OCI-LY7 (cell line): ENCODE results near the gene OTUD5. TPM values are rescaled to one million over a fixed set of nuclear protein-coding genes. Genes with fewer than 3 reads are reported as not detected.

ENCODE experiments used
- BruUV-seq: library from RNA; stranded (reverse); fragments of 400-500 nt; replicated peaks from 2 replicates; lab custom pipeline; 2021; lab: Mats Ljungman, UMichigan
- CTCF ChIA-PET: fragments of 300-600 bp; sonication (Branson Sonifier 250); formaldehyde crosslinking; loops from one replicate; lab custom pipeline; 2022; ENCODE audit warnings: antibody characterized with exemption; ENCODE audit not compliant: unreplicated experiment; lab: Charles Lee
- POLR2A ChIA-PET: fragments of 300-600 bp; sonication (Branson Sonifier 250); formaldehyde crosslinking; loops from one replicate; lab custom pipeline; 2022; ENCODE audit warnings: antibody characterized with exemption; lab: Charles Lee
- DNase-seq: peaks from one replicate; pipeline ENCODE4 v3.0.0-alpha.2; 2015; ENCODE audit warnings: low spot score
- H2AFZ ChIP-seq: fragments of 200-600 bp; sonication (generic), shearing (Covaris generic); 2 replicates; pipeline ENCODE4 v1.6.1; 2014; ENCODE audit warnings: mild to moderate bottlenecking, antibody characterized with exemption, low read length, moderate library complexity
- H3K27ac ChIP-seq: fragments of 200-600 bp; sonication (generic); 2 replicates; pipeline ENCODE4 v1.5.1; 2014; ENCODE audit warnings: mixed run types, low read depth, mild to moderate bottlenecking, moderate library complexity, low read length, inconsistent platforms; ENCODE audit not compliant: poor library complexity, severe bottlenecking
- H3K36me3 ChIP-seq: fragments of 200-600 bp; sonication (generic); 2 replicates; pipeline ENCODE4 v1.6.1; 2014; ENCODE audit warnings: mild to moderate bottlenecking, antibody characterized with exemption, low read length, moderate library complexity, mixed read lengths; ENCODE audit not compliant: insufficient read depth
- H3K4me1 ChIP-seq: fragments of 200-600 bp; sonication (generic); 2 replicates; pipeline ENCODE4 v1.5.1; 2014; ENCODE audit warnings: mild to moderate bottlenecking, low read length; ENCODE audit not compliant: insufficient read depth, poor library complexity, severe bottlenecking
- H3K4me2 ChIP-seq: fragments of 200-600 bp; sonication (generic); 2 replicates; pipeline ENCODE4 v1.6.1; 2014; ENCODE audit warnings: mild to moderate bottlenecking, low read length
- H3K4me3 ChIP-seq: fragments of 200-600 bp; sonication (generic); 2 replicates; pipeline ENCODE4 v1.5.1; 2014; ENCODE audit warnings: mild to moderate bottlenecking, low read depth, low read length; ENCODE audit not compliant: poor library complexity, severe bottlenecking
- H3K79me2 ChIP-seq: fragments of 200-600 bp; sonication (generic); 2 replicates; pipeline ENCODE4 v1.6.1; 2016; ENCODE audit warnings: low read depth, mild to moderate bottlenecking, low read length, moderate library complexity, mixed read lengths; ENCODE audit not compliant: insufficient read depth
- H3K9me2 ChIP-seq: fragments of 200-600 bp; sonication (generic); 2 replicates; pipeline ENCODE4 v1.6.1; 2016; ENCODE audit warnings: mild to moderate bottlenecking, low read length, mixed read lengths; ENCODE audit not compliant: insufficient read depth
- H3K9me3 ChIP-seq: fragments of 200-600 bp; sonication (generic); 2 replicates; pipeline ENCODE4 v1.6.1; 2014; ENCODE audit warnings: mild to moderate bottlenecking, mixed run types, low read length, mixed read lengths
- H4K20me1 ChIP-seq: fragments of 200-600 bp; sonication (generic); 2 replicates; pipeline ENCODE4 v1.6.1; 2014; ENCODE audit warnings: mild to moderate bottlenecking, antibody characterized with exemption, low read length, moderate library complexity, mixed read lengths; ENCODE audit not compliant: insufficient read depth
- CTCF ChIP-seq: fragments of 200-600 bp; sonication (generic); conservative IDR thresholded peaks from 2 replicates; pipeline ENCODE4 v1.5.1; 2014; ENCODE audit warnings: mild to moderate bottlenecking, antibody characterized with exemption, low read length, moderate library complexity, mixed read lengths
- EZH2phosphoT487 ChIP-seq: fragments of 200-600 bp; sonication (generic); IDR thresholded peaks from 2 replicates; pipeline ENCODE4 v1.6.1; 2018; ENCODE audit warnings: low read depth, borderline replicate concordance, mild to moderate bottlenecking, mixed run types, antibody characterized with exemption, low read length, moderate library complexity, mixed read lengths
- intact Hi-C: fragments of 100-400 bp; cut with micrococcal nuclease; formaldehyde crosslinking; loops from one replicate; pipeline ENCODE4 v1.10.0; 2022; ENCODE audit not compliant: unreplicated experiment
- total RNA-seq, 2 experiments: library from RNA; depleted of rRNA in 1 of 2; stranded (reverse); fragments of >200 nt in 1 of 2; shearing (Covaris generic) in 1 of 2; gene quantifications; 2 replicates each; pipeline ENCODE4 v1.2.3, GENCODE V29; 2014 to 2022

Gene OTUD5
- total RNA-seq, 2 experiments from 2014 or later = 38.5 to 55.7 TPM

GRCh38 chrX:48992341-48992740 lies 34.9 kb upstream of the OTUD5 start:
- Histone ChIP-seq H3K9me2 (no peaks in the 10 kb centered on the region), H3K4me2 (no peak overlapping the region), H3K79me2 (no peaks in the 10 kb centered on the region), H4K20me1 (no peaks in the 10 kb centered on the region), H3K27ac (no peak overlapping the region), H3K4me3 (no peak overlapping the region), H3K4me1 (no peaks in the 10 kb centered on the region), H2AFZ (no peak overlapping the region), H3K36me3 (peaks cover 68% of the 10 kb centered on the region), H3K9me3 (no peaks in the 10 kb centered on the region)
- intact Hi-C loops = no loop called here
- no peak for DNase-seq
- BruUV-seq = no TSS peak
- no peak for TF ChIP-seq CTCF
- TF ChIP-seq EZH2phosphoT487 = no peak
- ChIA-PET POLR2A (interaction anchor here (1.4 kb wide), 1 partner anchor 10 kb away, joined by 3 read pairs; the partner anchor contains the start of gene GRIPAP1), CTCF (no interaction called here)

GRCh38 chrX:48989483-48989882 lies 32.1 kb upstream of the OTUD5 start:
- ChIA-PET POLR2A (no interaction called here), CTCF (no interaction called here)
- H3K79me2 ChIP-seq = no peaks in the 10 kb centered on the region
- peaks cover 52% of the 10 kb centered on the region for H3K36me3 ChIP-seq
- TF ChIP-seq EZH2phosphoT487 (no peak), CTCF (no peak)
- no peaks in the 10 kb centered on the region for H3K9me2 ChIP-seq
- no peaks in the 10 kb centered on the region for H3K9me3 ChIP-seq
- H2AFZ ChIP-seq = no peak overlapping the region
- no TSS peak for BruUV-seq
- H3K4me3 ChIP-seq = no peak overlapping the region
- H3K27ac ChIP-seq = no peak overlapping the region
- no peaks in the 10 kb centered on the region for H4K20me1 ChIP-seq
- no peaks in the 10 kb centered on the region for H3K4me1 ChIP-seq
- intact Hi-C loops = no loop called here
- DNase-seq = no peak
- no peak overlapping the region for H3K4me2 ChIP-seq

GRCh38 chrX:48983896-48984295 lies 26.5 kb upstream of the OTUD5 start:
- Histone ChIP-seq H3K4me2 (no peak overlapping the region), H3K27ac (no peak overlapping the region), H3K9me3 (no peaks in the 10 kb centered on the region), H3K4me1 (no peaks in the 10 kb centered on the region), H3K9me2 (no peaks in the 10 kb centered on the region), H3K36me3 (peaks cover 62% of the 10 kb centered on the region), H4K20me1 (no peaks in the 10 kb centered on the region), H2AFZ (no peak overlapping the region), H3K4me3 (no peak overlapping the region), H3K79me2 (no peaks in the 10 kb centered on the region)
- ChIA-PET POLR2A (no interaction called here), CTCF (no interaction called here)
- DNase-seq = no peak
- TF ChIP-seq EZH2phosphoT487 = no peak
- BruUV-seq = no TSS peak
- intact Hi-C loops = no loop called here
